ENCODE results near the gene USP20. TPM values are rescaled to one million over a fixed set of nuclear protein-coding genes. Genes with fewer than 3 reads are reported as not detected.
A peak's percentile ranks its signal among the peaks of the same experiment; 100 is the strongest.

The USP20 gene
- total RNA-seq, 4 donors from 2014 or later, result 11.5 to 18.5 (median 15.5) TPM

GRCh38 chr9:129822898-129823541, 12.2 kb upstream of the USP20 start:
- DNase-seq (ENCODE audit: low spot score) (no peak), ATAC-seq (ENCODE audit: low FRiP score) (peak; percentile 31)
- TF ChIP-seq, protein P1, sequence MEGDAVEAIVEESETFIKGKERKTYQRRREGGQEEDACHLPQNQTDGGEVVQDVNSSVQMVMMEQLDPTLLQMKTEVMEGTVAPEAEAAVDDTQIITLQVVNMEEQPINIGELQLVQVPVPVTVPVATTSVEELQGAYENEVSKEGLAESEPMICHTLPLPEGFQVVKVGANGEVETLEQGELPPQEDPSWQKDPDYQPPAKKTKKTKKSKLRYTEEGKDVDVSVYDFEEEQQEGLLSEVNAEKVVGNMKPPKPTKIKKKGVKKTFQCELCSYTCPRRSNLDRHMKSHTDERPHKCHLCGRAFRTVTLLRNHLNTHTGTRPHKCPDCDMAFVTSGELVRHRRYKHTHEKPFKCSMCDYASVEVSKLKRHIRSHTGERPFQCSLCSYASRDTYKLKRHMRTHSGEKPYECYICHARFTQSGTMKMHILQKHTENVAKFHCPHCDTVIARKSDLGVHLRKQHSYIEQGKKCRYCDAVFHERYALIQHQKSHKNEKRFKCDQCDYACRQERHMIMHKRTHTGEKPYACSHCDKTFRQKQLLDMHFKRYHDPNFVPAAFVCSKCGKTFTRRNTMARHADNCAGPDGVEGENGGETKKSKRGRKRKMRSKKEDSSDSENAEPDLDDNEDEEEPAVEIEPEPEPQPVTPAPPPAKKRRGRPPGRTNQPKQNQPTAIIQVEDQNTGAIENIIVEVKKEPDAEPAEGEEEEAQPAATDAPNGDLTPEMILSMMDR (IDR thresholded peaks at IDR 0.05), result no peak

- ATAC-seq (ENCODE audit: low FRiP score), result peak; percentile 51
- TF ChIP-seq, protein P1 (IDR thresholded peaks at IDR 0.05), result no peak
Observed at GRCh38 chr9:129823542-129823934, 11.7 kb upstream of the USP20 start.

GRCh38 chr9:129823935-129824601, 11.2 kb upstream of the USP20 start, which contains the start of gene TOR1A:
TOR1A (minus strand) TSS chr9:129824136; CDS start chr9:129824085, 51 bp downstream.
- TF ChIP-seq, protein P1 (IDR thresholded peaks at IDR 0.05), result no peak
- DNase-seq (ENCODE audit: low spot score) (peak; percentile 80), ATAC-seq (ENCODE audit: low FRiP score) (peak; percentile 96)

More at GRCh38 chr9:129823542-129823934, 11.7 kb upstream of the USP20 start:
- DNase-seq (ENCODE audit: low spot score), result no peak

GRCh38 chr9:129826344-129826743, 8.9 kb upstream of the USP20 start:
- TF ChIP-seq, protein P1 (IDR thresholded peaks at IDR 0.05), result no peak
- ATAC-seq (ENCODE audit: low FRiP score) (no peak), DNase-seq (ENCODE audit: low spot score) (no peak)

DNA sequence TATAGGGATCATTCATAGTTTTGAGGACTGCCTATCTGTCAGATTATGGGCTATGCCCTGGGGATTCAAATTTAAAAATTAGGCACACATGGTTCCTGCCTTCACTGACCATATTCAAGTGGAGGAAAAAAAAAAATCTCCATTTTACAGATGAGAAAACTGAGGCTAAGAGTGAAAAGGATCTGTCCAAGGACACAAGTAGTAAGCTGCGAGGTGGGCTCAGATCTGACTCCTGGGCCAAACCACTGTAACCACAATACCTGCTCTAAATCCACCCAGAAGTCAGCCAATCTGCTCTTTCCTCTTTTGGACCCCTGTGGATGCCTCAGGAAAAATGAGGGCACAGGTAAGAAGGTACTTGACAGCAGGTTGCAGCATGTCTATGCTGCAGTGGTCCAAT, 8.5 kb upstream of the USP20 start:
- TF ChIP-seq, protein P1 (IDR thresholded peaks at IDR 0.05), result no peak
- ATAC-seq (ENCODE audit: low FRiP score) (no peak), DNase-seq (ENCODE audit: low spot score) (no peak)

DNA sequence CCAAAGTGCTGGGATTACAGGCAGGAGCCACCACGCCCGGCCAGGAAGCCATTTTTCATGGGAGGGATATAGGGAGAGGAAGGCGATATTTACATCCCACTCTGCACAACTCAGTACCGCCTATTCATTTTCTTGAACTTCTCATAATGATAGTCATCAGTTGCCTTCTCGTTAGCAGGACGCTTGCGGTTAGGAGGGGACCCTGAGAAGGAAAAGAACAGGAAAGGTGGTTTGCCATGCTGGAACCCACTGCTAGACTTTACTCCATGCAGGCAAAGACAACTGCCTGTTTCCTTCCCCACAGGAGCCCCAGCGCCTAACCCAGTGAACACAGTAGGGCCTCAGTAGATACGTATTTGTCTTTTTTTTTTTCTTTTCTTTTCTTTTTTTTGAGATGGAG, 7.2 kb upstream of the USP20 start:
- no peak for DNase-seq (ENCODE audit: low spot score)
- ATAC-seq (ENCODE audit: low FRiP score), result no peak
- TF ChIP-seq, protein P1 (IDR thresholded peaks at IDR 0.05), result no peak

DNA sequence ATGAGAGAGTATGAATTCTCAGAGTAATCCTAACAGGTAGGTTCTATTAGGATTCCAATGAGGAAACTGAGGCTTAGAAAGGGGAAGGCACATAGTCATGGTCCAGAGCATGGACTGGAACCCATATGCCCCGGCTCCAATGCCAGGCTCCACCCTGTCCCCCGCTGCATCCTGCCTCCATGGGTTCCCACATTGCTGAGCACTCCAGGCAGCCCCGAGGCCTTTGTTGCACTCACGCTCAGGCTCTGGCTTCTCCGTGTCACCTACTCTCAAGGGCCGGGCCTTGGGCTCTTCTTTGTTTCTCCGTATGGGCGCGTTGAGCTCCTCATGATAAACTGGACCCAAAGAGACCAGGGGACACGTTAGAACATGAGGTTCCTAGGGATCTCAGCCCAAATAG, 6.3 kb upstream of the USP20 start:
- TF ChIP-seq, protein P1 (IDR thresholded peaks at IDR 0.05), result no peak
- ATAC-seq (ENCODE audit: low FRiP score), result no peak
- no peak for DNase-seq (ENCODE audit: low spot score)

Measured in omental fat pad (tissue), 4 donors.